ENCODE results near the gene BCL2L12.

BCL2L12 gene

DNA sequence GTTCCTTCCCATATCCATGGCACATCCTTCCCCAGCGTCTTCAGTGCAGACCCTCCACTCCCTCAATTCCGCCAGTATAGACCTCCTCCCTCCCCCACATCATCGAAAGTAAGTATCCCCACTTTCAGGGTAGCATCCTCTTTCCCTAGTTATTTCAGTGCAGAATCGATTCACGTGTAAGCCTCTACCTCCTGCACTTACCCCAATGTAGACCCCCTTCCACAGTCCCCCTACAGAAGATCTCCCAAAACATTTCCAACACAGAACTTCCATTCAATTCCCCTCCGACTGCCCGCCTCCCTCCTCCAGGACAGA lies 740 bp upstream of the BCL2L12 start:
- DNase-seq = no peak

DNA sequence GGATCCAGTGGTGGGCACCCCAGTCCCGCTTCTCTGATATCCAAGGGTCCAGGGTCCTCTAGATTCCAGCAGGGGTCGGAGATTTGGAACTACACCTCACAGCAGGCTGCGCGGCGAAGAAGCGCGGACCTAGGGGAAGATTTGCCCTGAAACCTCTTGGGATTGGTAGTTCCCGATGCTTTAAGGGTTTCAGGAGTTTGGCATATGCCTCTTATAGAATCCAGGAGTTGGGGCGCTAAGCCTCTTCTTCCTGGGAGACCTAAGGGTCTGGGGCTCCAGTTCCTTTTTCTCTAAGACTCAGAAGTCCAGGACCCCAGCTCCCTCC lies 349 bp downstream of the BCL2L12 start:
- DNase-seq = no peak

DNA sequence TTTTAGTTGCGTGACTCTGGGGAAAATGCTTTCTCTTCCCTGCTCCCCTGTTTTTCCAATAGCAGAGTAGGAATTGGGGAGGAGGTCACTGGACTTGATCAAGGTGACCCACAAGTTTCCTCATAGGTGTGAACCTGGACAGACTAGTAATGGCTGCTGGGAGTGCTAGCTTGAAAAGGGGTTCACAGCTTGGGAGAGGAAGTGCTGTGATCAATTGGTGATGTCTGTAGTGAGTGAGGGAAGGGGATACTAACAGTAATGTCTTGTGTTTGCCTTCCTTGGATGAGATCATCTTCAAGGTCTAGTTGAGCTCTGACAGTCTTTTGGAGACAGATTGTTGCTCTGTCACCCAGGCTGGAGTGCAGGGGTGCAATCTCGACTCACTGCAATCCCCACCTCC lies 1.7 kb downstream of the BCL2L12 start:
- no peak for DNase-seq

DNA sequence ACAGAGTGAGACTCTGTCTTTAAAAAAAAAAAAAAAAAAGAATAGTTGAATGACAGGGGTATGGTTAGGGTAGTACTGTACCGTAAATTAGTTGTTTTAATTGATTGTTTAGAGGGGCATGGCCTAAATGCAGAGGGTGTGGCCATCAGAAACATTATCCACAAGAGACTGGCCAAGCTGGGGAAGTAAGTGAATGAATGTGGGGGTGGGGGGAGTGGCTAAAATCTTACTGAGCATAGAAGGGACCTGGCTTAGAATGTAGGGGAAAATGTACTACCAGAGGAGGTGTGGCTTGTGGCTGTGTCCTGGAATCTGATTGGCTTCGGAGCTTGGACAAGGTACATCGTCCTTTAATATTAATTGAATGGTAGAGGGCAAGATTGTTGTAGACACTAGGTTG lies 3.8 kb downstream of the BCL2L12 start:
- DNase-seq = peak; percentile 32

DNA sequence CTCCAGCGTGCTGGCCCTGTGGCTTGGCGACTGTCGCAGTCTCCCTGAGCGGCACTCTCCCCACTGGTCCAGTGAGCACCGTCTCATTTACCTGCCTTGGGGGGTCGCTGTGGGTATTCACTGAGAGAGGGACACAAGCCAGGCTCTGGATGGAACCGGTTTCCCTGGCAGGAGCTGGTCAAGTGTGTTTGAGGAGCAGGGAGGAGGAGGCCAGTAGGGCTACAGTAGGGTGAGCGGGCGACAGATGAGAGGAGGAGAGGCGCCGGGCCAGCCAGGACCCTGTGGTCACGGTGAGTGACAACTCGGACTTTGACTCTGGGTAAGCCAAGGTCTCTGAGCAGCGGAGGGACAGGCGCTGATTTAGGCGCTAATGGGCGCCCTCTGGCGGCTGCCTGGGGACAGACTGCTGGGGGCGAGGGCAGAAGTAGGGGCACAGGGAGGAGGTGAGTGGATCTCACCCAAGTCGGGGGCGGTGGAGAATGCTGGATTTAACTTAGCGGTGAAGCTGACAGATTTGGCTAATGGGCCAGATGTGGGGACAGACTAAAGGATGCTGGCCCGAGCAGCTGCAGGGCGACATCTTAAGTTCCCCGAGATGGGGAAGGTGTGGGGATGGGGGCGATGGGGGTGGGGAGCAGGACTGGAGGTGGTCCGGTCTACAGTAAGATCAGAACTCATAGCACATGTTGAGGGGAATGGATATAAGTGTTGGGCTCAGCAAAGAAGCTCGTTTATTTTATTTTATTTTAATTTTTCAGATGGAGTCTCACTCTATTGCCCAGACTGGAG lies 6.6 kb downstream of the BCL2L12 start:
- peak; percentile 81 for DNase-seq

DNA sequence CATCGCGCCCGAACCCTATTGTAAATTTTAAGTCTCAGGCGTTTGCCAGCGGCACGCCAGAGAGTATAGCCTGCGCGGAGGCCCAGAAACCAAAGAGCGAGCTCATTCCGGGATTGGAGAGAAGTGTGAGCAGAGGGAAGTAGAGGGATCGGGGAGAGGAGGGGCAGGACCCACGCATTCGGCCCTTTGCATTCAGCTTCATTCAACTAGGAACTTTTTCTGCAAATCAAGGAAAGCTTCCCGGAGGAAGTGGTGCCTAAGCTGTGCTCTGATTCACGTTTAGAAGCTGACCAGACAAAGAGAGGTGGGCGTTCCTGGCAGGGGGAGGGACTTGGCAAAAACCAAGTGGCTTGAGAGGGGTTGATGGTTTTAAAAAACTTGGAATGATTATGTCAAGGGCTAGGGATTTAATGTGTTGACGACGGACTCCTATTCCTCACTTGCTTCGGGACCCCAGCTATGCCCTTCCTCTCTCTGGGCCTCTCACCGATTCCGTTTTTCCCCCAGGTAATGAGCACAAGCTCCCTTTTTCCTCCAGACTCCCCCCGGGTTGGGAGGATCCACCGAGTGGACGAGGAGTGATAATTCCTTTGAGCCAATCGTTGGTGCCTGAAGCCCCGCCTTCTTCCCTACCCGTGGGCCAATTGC lies 10.5 kb downstream of the BCL2L12 start:
- peak; percentile 95 for DNase-seq

DNA sequence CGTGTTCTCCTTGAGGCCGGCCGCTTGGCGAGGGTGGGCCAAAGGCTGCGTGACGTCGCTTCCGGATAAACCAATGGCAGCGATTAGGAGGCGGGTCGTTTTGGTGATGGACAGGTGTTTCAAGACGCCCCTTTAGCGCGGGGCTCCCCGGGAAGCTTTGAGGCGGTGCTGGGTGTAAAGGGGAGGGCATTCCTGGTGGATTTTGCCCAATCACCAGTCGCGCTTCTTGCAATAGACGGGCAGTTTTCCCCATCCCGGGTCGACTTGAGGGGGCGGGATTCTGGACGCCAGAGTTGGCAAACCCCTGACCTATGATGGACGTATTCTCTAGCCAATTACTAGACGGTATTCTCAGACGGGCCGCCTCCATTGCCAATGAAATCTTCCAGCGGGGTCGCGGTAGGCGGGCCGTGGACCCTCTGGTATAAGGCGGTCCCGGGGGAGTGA lies 11.1 kb downstream of the BCL2L12 start:
- peak; percentile 100 for DNase-seq

DNA sequence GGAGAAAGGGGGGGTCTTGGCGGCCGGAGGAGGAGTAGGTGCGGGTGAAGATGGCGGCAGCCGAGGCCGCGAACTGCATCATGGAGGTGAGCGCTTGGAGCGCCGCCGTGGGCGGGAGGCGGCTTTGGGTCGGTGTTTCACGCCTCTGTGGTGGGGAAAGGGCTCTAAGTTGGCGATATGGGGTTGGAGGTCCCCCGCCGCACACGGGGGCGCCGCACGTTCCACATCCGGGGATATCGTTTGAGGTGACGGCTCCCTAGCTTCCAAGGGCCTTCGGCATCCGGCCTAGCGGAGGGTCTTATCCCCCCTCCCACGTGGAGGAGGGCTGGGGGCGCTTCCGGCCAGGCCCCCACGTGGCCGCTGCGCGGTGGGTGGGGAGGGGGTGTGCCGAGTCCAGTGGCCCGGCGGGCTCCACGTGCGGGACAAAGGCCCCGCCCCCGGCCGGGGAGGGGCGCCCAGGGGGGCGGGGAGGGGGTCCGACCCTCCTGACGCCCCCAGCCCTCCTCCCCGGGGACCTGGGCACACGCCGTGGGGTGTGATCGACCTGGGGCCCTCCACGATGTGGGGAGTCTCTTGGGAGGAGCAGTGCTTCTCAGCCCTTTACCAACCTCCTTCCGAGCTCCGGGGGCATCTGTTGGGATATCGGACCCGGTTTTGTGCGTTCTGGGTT lies 11.6 kb downstream of the BCL2L12 start, which contains the start of gene PRMT1:
TSS of gene PRMT1 (plus strand) at position 41 of the 670 bp plus-strand sequence. CDS start at position 51, 10 bp downstream.
- no peak for DNase-seq

DNA sequence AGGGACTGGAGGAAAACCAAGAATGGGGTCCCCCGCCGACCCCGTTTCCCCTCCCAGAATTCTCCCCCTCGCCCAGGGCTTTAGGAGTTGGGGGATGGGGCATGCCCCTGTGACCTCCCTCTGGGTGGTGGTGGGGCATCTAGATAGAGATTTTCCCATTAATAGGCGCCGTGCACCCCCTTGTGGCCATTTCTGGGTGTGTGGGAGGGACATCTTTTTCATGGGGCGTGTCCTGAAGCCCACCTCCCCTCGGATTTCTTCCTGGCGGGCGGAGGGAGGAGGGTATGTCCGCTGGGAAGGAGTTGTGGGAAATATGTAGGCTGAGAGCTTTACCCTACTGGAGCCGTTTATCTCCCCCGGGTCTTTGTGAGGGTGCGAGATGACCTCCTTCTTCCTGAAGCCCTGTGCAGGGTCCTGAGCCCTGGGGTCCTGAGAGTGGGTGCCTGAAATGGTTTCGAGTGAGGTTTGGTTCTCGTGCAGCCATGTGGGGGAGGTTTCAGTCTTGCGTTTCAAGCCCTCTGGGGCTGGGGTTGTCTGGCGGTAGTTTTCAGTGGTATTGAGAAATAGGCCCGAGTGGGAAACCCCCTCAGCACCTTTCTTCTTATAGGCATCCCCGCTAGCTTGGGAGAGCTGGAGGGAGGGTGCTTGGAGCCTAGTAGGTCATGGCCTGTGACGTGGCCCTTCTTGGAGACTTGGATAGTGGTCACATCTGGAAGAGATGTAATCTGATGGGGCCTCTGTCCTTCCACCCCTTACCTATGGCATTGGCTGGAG lies 12.4 kb downstream of the BCL2L12 start:
- peak; percentile 78 for DNase-seq

DNA sequence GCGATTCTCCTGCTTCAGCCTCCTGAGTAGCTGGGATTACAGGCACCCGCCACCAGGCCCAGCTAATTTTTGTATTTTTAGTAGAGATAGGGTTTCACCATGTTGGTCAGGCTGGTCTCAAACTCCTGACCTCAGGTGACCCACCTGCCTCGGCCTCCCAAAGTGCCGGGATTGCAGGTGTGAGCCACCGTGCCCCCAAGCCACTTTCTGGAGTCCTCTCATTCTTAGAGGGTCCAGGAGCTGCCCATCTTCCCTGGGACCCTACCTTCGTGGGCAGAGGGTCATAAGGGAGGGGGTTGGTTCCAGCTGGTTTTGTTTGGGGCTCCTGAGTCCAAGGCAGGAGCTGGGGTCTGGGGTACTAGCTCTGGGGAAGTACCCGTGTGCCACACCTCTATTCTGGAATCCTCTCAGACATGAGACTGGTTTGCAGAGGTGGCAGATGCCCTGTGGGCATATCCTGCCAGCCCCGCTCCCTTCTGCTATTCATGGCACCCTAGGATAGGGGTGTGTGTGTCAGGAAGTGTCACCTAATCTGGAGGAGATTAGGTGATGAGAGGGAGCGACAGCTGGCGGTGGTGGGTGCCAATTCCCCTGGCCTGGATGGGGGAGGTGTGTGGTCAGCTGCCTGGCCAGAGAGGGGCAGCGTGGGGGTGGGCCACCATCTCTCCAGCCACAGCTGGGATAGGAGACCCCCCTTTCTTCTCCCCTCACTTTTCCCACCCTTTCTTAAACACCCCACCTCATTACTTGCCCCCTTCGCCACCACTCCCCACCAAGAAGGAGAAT lies 13.4 kb downstream of the BCL2L12 start:
- no peak for DNase-seq

DNA sequence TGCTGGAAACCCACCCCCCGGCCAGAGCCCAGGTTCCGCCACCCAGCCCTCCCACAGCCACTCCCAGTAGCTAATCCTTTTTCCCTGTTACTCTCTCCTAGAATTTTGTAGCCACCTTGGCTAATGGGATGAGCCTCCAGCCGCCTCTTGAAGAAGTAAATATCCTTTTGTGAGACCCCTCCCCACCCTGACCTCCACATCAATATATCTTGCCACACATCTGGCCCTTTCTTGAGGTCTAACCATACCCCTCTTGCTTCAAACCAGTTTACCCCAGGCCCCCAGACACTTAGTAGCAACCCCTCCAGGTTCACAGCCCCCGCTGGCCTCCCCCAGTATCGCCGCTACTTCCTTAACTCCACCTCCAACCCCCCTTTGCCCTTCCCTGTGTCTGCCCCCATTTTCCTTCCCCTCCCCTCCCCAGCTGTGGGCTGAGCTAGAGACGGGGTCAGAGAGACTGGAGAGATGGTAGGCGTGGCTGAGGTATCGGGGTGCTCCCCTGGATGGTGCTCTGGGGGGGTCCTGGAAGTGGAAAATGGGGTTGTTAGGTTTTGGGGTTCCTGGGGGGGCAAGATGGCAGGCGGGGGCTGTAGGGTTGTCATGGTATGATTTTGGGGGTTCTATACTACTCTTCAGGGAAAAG lies 14.2 kb downstream of the BCL2L12 start:
- no peak for DNase-seq

DNA sequence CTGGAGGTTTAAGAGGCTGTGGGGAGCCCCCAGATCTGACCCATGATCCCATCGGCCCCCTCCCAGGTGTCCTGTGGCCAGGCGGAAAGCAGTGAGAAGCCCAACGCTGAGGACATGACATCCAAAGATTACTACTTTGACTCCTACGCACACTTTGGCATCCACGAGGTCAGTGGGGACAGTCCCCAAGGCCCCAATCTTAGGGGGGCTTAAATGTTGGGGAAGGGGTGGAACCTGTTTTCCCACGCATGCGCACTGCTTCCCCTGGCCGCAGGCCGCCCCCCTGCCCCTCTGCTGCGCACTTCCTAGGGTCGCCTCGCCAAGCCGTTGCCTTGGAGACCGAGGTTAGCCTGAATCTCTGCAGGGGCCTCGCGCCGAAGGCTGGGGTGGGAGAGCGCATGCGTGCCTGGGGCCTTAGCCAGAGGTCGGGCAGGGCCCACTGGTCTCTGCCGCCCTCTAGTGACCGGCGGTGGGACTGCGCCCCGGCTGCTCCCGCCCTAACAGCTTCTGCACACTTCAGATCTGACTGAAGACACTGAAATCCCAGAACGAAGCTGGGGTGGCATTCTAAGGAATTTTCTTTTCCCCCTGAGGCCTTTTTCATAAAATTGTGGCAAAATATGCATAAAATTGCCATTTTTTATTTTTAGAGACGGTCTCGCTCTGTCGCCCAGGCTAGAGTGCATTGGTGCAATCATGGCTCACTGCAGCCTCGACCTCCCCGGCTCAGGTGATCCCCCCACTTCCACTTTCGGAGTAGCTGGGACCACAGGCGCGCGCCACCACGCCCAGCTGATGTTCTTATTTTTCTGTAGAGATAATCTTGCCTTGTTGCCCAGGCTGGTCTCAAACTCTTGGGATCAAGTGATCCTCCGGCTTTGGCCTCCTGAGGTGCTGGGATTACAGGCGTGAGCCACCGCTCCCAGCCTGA lies 15.0 kb downstream of the BCL2L12 start:
- DNase-seq = peak; percentile 95

DNA sequence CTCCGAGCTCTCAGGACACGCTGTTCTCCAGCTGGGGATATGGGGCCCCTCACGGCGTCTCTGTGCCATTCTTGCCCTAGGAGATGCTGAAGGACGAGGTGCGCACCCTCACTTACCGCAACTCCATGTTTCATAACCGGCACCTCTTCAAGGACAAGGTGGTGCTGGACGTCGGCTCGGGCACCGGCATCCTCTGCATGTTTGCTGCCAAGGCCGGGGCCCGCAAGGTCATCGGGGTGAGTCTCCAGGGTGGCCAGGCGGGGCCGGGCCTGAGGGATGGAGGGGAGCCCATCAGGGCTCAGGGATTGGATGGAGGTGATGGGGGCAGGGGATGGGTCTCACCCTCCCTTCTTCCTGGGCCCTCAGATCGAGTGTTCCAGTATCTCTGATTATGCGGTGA lies 16.1 kb downstream of the BCL2L12 start:
- DNase-seq = no peak

DNA sequence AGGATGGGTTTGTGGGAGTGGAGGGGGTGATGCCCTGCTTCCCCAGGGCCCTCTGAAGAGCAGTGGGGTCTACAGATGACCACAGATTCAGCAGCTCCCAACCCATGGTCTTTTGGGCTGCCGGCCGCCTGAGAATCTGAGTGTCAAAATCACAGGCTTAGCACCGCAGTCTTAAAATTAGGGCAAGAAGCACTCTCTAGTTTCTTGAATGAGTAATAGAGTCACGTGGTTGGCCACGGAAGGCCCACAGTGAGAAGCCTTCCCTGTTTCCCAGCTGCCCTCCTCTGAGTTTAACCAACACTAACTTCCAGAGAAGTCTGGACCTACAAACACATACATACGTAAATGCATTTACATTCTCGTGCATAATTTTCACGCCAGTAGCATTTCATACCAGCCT lies 16.5 kb downstream of the BCL2L12 start:
- no peak for DNase-seq

DNA sequence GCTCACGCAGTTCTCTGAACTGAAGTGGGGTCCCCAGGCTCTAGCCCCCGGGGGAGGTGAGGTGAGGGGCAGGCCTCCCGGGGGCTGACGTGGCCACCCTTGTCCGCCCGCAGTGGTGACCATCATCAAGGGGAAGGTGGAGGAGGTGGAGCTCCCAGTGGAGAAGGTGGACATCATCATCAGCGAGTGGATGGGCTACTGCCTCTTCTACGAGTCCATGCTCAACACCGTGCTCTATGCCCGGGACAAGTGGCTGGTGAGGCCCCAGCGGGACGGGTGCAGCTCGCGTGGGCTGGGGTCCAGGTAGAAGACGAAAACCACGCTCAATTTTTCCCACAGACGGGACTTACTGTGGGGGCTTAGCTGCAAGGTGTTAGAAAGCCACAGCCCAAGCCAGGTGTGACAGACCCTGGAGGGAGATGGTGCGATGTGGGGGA lies 18.1 kb downstream of the BCL2L12 start:
- no peak for DNase-seq

DNA sequence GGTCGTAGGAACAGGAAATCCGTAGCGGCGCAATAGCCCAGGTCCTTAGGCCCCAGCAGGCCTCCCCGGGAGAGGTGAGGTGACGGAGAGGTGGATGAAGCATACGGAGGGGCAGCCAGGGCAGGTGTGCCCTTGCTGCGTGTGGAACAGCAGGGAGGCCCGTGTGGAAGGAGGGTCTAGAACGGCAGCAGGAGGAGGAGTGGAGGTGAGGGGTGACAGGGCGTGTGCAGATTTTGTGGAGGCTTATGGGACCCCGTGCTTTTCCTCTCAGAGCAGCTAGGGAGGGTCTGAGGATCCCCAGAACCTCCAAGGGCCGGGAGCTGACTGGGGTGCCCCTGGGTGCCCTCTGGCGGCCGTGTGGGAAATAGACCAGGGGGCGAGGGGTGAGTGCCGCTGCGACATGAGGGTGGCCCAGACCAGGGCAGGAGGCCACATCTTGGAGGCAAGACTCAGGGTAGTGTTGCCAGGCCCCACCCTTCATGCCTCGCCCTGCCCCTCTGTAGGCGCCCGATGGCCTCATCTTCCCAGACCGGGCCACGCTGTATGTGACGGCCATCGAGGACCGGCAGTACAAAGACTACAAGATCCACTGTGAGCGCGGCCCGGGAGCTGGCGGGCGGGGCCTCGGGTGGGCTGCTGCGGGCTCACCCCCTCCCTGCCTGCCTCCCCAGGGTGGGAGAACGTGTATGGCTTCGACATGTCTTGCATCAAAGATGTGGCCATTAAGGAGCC lies 18.7 kb downstream of the BCL2L12 start:
- no peak for DNase-seq

DNA sequence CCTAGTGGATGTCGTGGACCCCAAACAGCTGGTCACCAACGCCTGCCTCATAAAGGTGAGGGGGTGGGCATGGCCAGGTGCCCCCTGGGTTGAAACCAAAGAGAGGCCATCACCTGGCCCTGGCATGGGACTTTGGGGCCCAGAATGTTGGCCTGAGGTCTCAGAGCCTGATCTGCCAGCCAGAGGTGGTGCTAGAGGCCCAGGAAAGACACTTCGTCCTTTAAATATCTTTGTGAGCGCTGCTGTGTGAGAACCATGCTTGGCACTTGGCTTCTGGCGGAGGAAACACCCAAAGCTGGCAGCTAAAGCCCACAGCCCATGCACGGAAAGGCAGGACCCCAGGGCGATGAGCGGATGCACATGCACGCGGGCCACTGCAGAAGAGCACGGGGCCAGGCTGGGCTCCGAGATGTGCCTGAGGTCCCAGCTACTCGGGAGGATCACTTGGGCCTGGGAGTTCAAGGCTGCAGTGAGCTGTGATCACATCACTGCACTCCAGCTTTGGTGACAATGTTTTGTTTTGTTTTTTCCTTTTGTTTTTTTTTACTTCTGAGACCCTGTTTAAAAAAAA lies 19.3 kb downstream of the BCL2L12 start:
- DNase-seq = no peak

DNA sequence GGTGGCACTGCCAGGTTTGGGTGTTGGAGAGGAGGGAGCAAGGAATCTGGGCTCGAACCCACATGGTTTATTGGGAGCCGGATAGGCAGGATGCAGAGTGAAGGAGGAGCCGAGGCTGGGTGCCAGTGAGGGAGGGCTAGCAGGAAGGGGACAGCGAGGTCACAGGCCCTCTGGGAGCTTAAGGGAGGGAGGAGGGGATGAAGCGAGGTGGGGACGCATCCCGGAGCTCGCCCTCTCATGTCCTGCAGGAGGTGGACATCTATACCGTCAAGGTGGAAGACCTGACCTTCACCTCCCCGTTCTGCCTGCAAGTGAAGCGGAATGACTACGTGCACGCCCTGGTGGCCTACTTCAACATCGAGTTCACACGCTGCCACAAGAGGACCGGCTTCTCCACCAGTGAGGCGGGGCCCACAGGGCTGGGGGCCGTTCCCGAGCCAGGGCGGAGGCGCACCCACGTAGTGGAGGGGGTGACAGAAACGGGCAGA lies 20.2 kb downstream of the BCL2L12 start:
- no peak for DNase-seq

DNA sequence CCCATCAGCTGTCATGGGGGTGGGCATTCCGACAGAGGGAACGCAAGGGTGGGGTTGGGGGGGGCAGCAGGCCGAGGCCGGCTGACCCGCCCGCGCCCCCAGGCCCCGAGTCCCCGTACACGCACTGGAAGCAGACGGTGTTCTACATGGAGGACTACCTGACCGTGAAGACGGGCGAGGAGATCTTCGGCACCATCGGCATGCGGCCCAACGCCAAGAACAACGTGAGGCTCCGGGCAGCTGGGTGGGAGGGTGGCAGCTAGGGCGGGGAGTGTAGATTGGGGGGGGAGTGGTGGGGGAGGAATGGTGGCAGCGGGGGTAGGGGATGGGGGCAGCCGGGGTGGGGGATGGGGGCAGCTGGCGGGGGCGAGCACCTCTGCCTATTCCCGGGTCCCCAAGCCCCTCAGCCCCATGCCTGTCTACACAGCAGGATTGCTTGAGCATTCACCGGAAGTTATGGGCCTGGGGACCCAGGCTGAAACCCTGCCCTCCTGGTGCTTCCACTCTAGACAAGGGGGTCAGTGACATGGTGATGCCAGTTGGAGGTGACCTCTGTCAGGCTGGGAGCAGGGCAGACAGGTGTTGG lies 20.9 kb downstream of the BCL2L12 start:
- no peak for DNase-seq

Data from suppressor macrophage treated with lipopolysaccharide for 4 hours (primary cell).